Measurements from ENCODE around the gene RPL10.

The RPL10 gene

GRCh38 chrX:154360155-154360713 lies 37.9 kb upstream of the RPL10 start:
- DNase-seq (ENCODE audit: extremely low read depth in 1 of 2, low read depth in 1 of 2): no peak

DNA sequence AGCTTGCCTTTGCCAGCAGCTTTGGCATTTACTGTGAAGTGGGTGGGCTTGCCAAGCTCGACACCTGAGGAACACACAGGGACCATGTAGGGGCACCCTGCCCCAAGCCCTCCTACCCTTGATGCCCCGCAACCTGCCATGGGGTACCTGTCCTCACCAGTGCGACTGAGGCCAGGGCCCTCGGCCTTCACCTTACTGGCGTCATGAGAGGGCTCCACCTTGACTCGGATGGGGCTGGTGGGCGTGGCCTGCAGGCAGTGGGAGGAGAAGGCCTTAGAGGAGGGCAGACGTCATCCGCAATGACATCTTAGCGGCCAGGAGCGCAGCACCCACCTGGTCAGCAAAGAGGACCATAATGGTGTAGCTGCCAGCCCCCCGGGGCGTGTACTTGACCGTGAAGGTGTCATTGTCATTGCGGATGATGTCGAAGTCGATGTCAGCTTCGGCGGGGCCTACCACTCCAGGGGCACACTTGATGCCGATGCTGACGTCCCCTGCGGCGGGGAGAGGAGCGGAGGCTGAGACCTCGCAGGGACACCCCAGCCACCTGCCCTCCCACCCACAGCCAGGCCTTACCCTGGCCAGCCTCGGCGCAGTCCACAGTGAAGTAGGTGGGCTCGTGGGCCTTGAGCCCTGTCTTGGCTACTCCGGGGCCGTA lies 36.0 kb upstream of the RPL10 start:
- no peak for DNase-seq (ENCODE audit: extremely low read depth in 1 of 2, low read depth in 1 of 2)

GRCh38 chrX:154363706-154364439 lies 34.3 kb upstream of the RPL10 start:
- DNase-seq (ENCODE audit: extremely low read depth in 1 of 2, low read depth in 1 of 2): no peak

GRCh38 chrX:154365052-154365600 lies 33.1 kb upstream of the RPL10 start:
- DNase-seq (ENCODE audit: extremely low read depth in 1 of 2, low read depth in 1 of 2): no peak

GRCh38 chrX:154365997-154366665 lies 32.0 kb upstream of the RPL10 start:
- no peak for DNase-seq (ENCODE audit: extremely low read depth in 1 of 2, low read depth in 1 of 2)

DNA sequence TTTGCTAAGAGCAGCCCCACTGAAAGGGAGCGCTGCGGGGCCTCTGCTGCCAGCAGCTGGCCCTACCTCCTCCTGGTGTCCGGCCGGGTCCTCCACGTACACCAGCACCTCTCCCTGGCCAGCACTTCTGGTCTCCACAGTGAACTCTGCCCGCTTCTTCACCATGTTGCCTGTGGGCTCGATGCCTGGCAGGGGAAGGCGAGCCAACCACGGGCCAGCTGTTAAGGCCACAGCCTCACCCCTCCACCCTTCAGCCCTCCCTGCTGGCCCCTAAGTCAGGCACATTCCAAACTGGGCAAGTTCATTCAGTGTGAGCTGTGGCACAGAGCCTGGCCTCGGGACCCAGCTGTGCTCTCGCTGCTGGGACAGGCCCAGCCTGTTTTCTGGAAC lies 31.5 kb upstream of the RPL10 start:
- no peak for DNase-seq (ENCODE audit: extremely low read depth in 1 of 2, low read depth in 1 of 2)

DNA sequence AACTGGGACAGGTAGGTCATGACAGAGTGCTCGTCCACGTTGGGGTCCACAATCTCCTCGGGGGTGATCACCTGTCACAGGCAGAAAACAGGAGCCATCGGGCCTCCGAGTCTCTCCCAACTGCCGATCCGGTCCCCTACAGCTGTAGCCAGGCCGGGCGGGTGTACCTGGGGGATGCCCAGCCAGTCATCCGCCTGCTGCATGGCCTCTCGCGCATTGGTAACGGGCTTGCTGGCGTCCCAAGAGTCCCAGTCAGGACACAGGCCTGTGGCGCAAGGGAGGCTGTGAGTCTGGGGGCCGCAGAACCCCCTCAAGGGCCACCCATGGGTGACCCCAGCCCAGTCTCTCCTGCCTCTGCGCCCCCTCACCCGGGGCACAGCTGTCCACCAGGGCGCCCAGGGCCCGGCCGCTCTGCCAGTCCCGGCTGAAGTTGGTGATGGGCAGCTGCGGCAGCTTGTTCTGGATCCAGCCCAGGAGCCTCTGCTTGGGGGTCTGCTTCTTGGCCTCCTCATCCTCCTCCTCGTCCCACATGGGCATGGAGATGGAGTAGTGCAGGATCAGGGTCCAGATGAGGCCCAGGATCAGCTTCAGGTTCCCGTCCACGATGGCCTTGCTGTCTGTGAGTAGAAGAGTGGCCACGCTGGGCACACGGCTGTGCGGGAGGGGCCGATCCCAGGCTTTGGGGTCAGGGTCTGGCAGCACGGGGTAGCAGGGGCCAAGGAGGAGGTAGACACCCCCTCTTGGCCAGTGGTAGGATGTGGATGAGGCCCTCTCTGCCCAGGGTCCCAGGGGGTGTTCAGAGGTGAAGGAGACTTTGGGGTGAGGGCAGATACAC lies 30.5 kb upstream of the RPL10 start:
- DNase-seq (ENCODE audit: extremely low read depth in 1 of 2, low read depth in 1 of 2): no peak

DNA sequence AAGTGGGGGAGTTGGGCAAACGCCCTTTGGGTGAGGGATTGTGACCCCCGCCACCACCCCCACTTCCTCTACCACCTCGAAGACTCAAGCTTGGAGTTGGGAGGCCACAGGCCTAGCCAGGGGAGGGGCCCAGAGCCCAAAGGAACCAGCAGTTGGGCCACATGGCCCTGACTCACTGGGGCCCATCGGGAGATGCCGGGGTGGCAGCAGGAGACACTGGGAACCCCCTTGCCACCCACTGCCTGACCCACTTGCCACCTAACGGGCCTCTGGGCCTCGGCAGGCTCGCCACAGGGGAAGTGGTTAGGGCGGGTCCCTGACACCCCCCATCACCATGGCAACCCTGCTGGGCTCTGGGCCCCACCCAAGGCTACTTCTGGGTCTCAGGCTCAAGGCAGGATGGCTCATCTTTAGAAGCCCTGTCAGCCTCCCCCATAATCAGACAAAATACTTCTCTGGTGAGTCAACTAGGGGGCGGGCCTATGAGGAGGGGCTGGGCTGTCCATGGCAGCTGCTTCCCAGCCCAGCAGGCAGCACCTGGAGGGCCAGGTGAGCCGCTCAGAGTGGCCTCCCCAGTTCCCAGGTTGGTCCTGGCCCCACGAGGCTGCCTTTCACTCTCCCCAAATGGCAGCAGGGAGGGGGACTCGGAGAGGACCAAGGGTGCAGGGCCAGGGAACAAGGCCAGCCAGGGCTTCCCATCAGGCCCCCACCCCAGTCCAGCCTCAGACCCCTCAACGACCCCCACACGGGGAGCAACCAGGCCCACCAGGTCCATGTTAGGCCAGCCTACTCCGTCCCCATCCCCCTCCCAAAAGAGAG lies 29.3 kb upstream of the RPL10 start:
- DNase-seq (ENCODE audit: extremely low read depth in 1 of 2, low read depth in 1 of 2): peak; percentile 82 to 91

GRCh38 chrX:154369449-154370299 lies 28.5 kb upstream of the RPL10 start:
- DNase-seq (ENCODE audit: extremely low read depth in 1 of 2, low read depth in 1 of 2): peak; percentile 48 to 54

- no peak for DNase-seq (ENCODE audit: extremely low read depth in 1 of 2, low read depth in 1 of 2)
Measured at GRCh38 chrX:154370300-154371016, 27.7 kb upstream of the RPL10 start.

- peak; percentile 85 for DNase-seq (ENCODE audit: extremely low read depth in 1 of 2, low read depth in 1 of 2)
Measured at GRCh38 chrX:154371017-154371788, 27.0 kb upstream of the RPL10 start.

DNA sequence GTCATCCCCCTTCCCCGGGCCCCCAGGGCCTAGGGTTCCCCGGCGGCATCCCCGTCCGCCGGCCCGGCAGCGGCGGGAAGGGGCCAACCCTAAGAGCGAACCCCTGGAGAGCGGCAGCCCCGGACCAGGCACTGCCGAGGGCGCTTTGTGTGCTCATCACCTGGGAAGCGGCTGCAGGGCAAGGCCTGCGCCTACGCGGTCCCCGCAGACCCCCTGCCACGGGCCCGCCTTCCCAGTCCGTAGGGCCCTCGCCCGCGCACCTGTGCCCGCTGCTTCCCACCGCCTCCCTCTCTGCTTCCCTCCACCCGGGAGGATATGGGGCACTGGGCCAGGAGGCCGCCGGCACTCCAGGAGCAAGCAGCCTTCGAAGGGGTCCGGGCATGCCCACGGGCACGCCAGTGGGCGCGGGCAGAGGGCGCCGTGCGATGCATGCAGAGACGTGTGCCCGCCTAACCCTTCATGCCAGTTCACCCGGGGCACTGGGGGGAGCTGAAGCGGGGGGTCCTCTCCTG lies 26.3 kb upstream of the RPL10 start:
- no peak for DNase-seq (ENCODE audit: extremely low read depth in 1 of 2, low read depth in 1 of 2)

GRCh38 chrX:154372612-154373022 lies 25.6 kb upstream of the RPL10 start:
- DNase-seq (ENCODE audit: extremely low read depth in 1 of 2, low read depth in 1 of 2): no peak

GRCh38 chrX:154373340-154374306 lies 24.6 kb upstream of the RPL10 start:
- no peak for DNase-seq (ENCODE audit: extremely low read depth in 1 of 2, low read depth in 1 of 2)

- DNase-seq (ENCODE audit: extremely low read depth in 1 of 2, low read depth in 1 of 2): no peak
Measured at GRCh38 chrX:154374313-154375155, 23.6 kb upstream of the RPL10 start, which contains the start of gene FLNA. TSS of gene FLNA (minus strand) at chrX:154374634. CDS start at chrX:154371245, 3,389 bp downstream.
